ENCODE data around the gene PHRF1. TPM values are rescaled to one million over a fixed set of nuclear protein-coding genes. Genes with fewer than 3 reads are reported as not detected.

Gene PHRF1
- total and polyA plus RNA-seq, 2 of the 4 experiments (the other 2 are of a cell fraction), result 10.9 to 17.5 TPM

DNA sequence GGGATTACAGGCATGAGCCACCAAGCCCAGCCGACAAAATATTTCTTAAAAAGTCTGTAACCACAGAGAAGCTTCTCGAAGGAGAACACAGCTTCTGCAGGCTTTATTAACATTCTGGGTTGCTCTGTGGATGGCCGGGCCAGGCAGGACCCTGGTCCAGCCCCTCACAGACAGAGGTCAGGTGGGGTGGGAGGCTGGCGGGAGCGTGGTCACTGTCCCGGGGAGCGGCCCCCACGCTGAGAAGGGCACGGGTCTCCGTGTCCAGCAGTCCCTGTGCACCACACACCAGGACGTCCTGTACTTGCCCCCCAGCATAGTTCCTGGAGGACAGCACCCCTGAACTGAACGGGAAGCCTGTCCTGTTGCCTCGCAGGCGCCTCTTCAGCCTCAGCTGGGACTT is 80.2 kb downstream of the PHRF1 start:
- Histone ChIP-seq H3K56ac (ENCODE audit: extremely low read depth, insufficient read depth, low read length) (no peak overlapping the region), H3K79me1 (ENCODE audit: low read depth in 1 of 2, low read length in 2 of 2) (no peaks in the 10 kb centered on the region; a peak in 1 of 4 replicates), H3K4me3 (ENCODE audit: insufficient read depth, low read depth, low read length) (no peak overlapping the region), H3K9me1 (ENCODE audit: insufficient read depth, low read length) (no peaks in the 10 kb centered on the region), H3K4me1 (ENCODE audit: control insufficient read depth, insufficient read depth, low read length) (no peaks in the 10 kb centered on the region), H2AFZ (replicated peaks; ENCODE audit: low read length, poor library complexity) (peak overlapping the region; percentile 32), H4K91ac (ENCODE audit: insufficient read depth, low read depth, low read length) (no peak overlapping the region), H4K5ac (ENCODE audit: low read depth, low read length) (no peak overlapping the region), H3K9ac (ENCODE audit: low read depth, low read length) (no peak overlapping the region), H3K27me3 (ENCODE audit: control insufficient read depth, insufficient read depth, low read length) (no peaks in the 10 kb centered on the region), H2BK15ac (ENCODE audit: low read depth, low read length) (no peak overlapping the region), H3K23ac (ENCODE audit: low read depth, low read length) (no peak overlapping the region), H3K36me3 (ENCODE audit: control insufficient read depth, insufficient read depth, low read length) (peaks cover 23% of the 10 kb centered on the region), H3K14ac (replicated peaks; ENCODE audit: low read depth, low read length) (no peak overlapping the region), H3K4me2 (ENCODE audit: low read depth, low read length) (no peak overlapping the region), H4K8ac (ENCODE audit: low read depth in 2 of 2, low read length in 2 of 2) (no peak overlapping the region), H3K27ac (ENCODE audit: insufficient read depth, low read length) (no peak overlapping the region), H4K20me1 (ENCODE audit: insufficient read depth, low read length) (peaks cover 3% of the 10 kb centered on the region; the same call in 1 of the 2 replicates), H3K9me3 (ENCODE audit: control insufficient read depth, insufficient read depth, low read length) (no peaks in the 10 kb centered on the region), H3K4ac (ENCODE audit: low read depth, low read length) (no peak overlapping the region), H2BK120ac (ENCODE audit: low read depth, low read length) (no peak overlapping the region), H3K18ac (ENCODE audit: low read depth, low read length) (no peak overlapping the region), H2AK9ac (replicated peaks; ENCODE audit: low read depth, low read length, poor library complexity) (no peak overlapping the region), H2BK5ac (ENCODE audit: low read depth, low read length, poor library complexity, severe bottlenecking) (no peak overlapping the region), H2BK20ac (ENCODE audit: low read depth, low read length) (no peak overlapping the region), H2AK5ac (ENCODE audit: low read depth, low read length) (no peak overlapping the region)
- WGBS, 2 experiments (ENCODE audit: extremely low coverage in 2 of 2, insufficient read length in 1 of 2), result 100% methylated on average over 1 of the region's 14 CpGs; no CpG with 5 or more reads in 1 of the 2 experiments
- intact Hi-C loops (cut with micrococcal nuclease) (no loop called here), dilution Hi-C loops (cut with HindIII; ENCODE audit: low sequenced_read_pairs, unreplicated experiment) (no loop called here), in situ Hi-C loops (cut with MboI; ENCODE audit: low sequenced_read_pairs) (no loop called here)
- ChIA-PET CTCF (no interaction called here), POLR2A (ENCODE audit: unreplicated experiment) (no interaction called here)
- BruUV-seq (replicated peaks), result no TSS peak
- no peak for ATAC-seq (ENCODE audit: low read depth)
- no peak for DNase-seq
- TF ChIP-seq RCOR1 (IDR thresholded peaks at IDR 0.05; ENCODE audit: insufficient replicate concordance, low read length) (no peak), MAZ (IDR thresholded peaks at IDR 0.05; ENCODE audit: borderline replicate concordance, low read depth, low read length) (no peak), SMC3 (IDR thresholded peaks at IDR 0.05; ENCODE audit: low read depth, low read length) (no peak), MAFK (IDR thresholded peaks at IDR 0.05; ENCODE audit: low read depth, low read length) (no peak), FOS (IDR thresholded peaks at IDR 0.05; ENCODE audit: low read depth, low read length) (no peak), NFE2L2 (IDR thresholded peaks at IDR 0.05; ENCODE audit: low read depth, low read length) (no peak), MXI1 (IDR thresholded peaks at IDR 0.05; ENCODE audit: borderline replicate concordance, low read depth, low read length) (no peak), CEBPB (IDR thresholded peaks at IDR 0.05; ENCODE audit: low read depth, low read length) (no peak), CHD1 (IDR thresholded peaks at IDR 0.05; ENCODE audit: low read depth, low read length) (no peak), POLR2A (IDR thresholded peaks at IDR 0.05; ENCODE audit: low read depth, low read length) (no peak), RFX5 (IDR thresholded peaks at IDR 0.05; ENCODE audit: low read depth, low read length) (no peak), BHLHE40 (IDR thresholded peaks at IDR 0.05; ENCODE audit: low read depth, low read length) (no peak), RAD21 (IDR thresholded peaks at IDR 0.05; ENCODE audit: low read length) (no peak)
- TF ChIP-seq, protein P1, sequence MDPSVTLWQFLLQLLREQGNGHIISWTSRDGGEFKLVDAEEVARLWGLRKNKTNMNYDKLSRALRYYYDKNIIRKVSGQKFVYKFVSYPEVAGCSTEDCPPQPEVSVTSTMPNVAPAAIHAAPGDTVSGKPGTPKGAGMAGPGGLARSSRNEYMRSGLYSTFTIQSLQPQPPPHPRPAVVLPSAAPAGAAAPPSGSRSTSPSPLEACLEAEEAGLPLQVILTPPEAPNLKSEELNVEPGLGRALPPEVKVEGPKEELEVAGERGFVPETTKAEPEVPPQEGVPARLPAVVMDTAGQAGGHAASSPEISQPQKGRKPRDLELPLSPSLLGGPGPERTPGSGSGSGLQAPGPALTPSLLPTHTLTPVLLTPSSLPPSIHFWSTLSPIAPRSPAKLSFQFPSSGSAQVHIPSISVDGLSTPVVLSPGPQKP (IDR thresholded peaks at IDR 0.05; ENCODE audit: borderline replicate concordance, low read depth, low read length), result no peak
- TF ChIP-seq, protein P2, sequence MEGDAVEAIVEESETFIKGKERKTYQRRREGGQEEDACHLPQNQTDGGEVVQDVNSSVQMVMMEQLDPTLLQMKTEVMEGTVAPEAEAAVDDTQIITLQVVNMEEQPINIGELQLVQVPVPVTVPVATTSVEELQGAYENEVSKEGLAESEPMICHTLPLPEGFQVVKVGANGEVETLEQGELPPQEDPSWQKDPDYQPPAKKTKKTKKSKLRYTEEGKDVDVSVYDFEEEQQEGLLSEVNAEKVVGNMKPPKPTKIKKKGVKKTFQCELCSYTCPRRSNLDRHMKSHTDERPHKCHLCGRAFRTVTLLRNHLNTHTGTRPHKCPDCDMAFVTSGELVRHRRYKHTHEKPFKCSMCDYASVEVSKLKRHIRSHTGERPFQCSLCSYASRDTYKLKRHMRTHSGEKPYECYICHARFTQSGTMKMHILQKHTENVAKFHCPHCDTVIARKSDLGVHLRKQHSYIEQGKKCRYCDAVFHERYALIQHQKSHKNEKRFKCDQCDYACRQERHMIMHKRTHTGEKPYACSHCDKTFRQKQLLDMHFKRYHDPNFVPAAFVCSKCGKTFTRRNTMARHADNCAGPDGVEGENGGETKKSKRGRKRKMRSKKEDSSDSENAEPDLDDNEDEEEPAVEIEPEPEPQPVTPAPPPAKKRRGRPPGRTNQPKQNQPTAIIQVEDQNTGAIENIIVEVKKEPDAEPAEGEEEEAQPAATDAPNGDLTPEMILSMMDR (conservative IDR thresholded peaks at IDR 0.05; ENCODE audit: low read depth, low read length), result no peak

Measured in IMR-90 (cell line).